H1 (cell line): ENCODE data around the gene ZNF593. TPM values are rescaled to one million over a fixed set of nuclear protein-coding genes. Genes with fewer than 3 reads are reported as not detected.
A peak's percentile ranks its signal among the peaks of the same experiment; 100 is the strongest.

Experiments used
- CHD2 ChIP-seq: IDR thresholded peaks from 2 replicates; pipeline ENCODE4 v1.6.1; 2012; ENCODE audit warnings: low read length, improper control_type of control experiment
- CREB1 ChIP-seq: IDR thresholded peaks from 2 replicates; pipeline ENCODE4 v1.6.1; 2012; ENCODE audit warnings: inconsistent platforms
- HDAC2 ChIP-seq, 2 experiments: fragments of 300-600 bp in 1 of 2; sonication (generic) in 1 of 2; IDR thresholded peaks; 2 replicates each; pipeline ENCODE4 v1.6.1; 2011 to 2012; ENCODE audit warnings: low read depth in 2 of 2, low read length in 2 of 2, mild to moderate bottlenecking in 2 of 2, moderate library complexity in 2 of 2, borderline replicate concordance in 1 of 2, inconsistent platforms in 1 of 2
- JUND ChIP-seq: IDR thresholded peaks from 2 replicates; pipeline ENCODE4 v1.6.1; 2011; ENCODE audit warnings: mild to moderate bottlenecking, improper control_type of control experiment, low read length
- SIRT6 ChIP-seq: IDR thresholded peaks from one replicate; pipeline ENCODE4 v1.7.1; 2012; ENCODE audit warnings: low read length, inconsistent platforms
- SIX5 ChIP-seq: IDR thresholded peaks from 2 replicates; pipeline ENCODE4 v1.6.1; 2011; ENCODE audit warnings: mild to moderate bottlenecking, low read depth, low read length
- SP4 ChIP-seq: IDR thresholded peaks from 2 replicates; pipeline ENCODE4 v1.6.1; 2012; ENCODE audit warnings: low read length, inconsistent platforms
- SRF ChIP-seq: IDR thresholded peaks from 2 replicates; pipeline ENCODE4 v1.6.1; 2011; ENCODE audit warnings: mild to moderate bottlenecking, low read depth, low read length, moderate library complexity
- TAF7 ChIP-seq: optimal IDR thresholded peaks from 2 replicates; pipeline ENCODE3; 2011; ENCODE audit warnings: low read depth, mild to moderate bottlenecking, inconsistent platforms, low read length, moderate library complexity, borderline replicate concordance
- TEAD4 ChIP-seq: IDR thresholded peaks from 2 replicates; pipeline ENCODE4 v1.6.1; 2012; ENCODE audit warnings: low read depth, low read length, inconsistent platforms, mixed read lengths
- polyA plus RNA-seq, 7 experiments: library from polyadenylated mRNA; depleted of rRNA in 3 of 7; stranded (reverse) in 5 of 7; unstranded in 2 of 7; fragments of >200 nt in 5 of 7; fragments of 200-250 nt in 2 of 7; gene quantifications; 1 replicate in 5 of 7; 2 replicates in 1 of 7; 4 replicates in 1 of 7; pipeline versions ENCODE4 v1.2.1 to v1.2.3, GENCODE V29; 2011 to 2013; ENCODE audit warnings: missing spikeins in 2 of 7, mixed read lengths in 2 of 7
- total RNA-seq: library from RNA; stranded (reverse); fragmentation: NEBNext Ultra II Directional; extraction: Animal tissue kit (Norgen Biotek cat#: 25700); gene quantifications from 2 replicates; pipeline ENCODE4 v1.2.1, GENCODE V29; 2021

ZNF593 gene
- total and polyA plus RNA-seq, 2 of the 8 experiments (the other 6 are each of a cell fraction or from before 2014, with no cell fraction given): 38.2 to 68.0 TPM

DNA sequence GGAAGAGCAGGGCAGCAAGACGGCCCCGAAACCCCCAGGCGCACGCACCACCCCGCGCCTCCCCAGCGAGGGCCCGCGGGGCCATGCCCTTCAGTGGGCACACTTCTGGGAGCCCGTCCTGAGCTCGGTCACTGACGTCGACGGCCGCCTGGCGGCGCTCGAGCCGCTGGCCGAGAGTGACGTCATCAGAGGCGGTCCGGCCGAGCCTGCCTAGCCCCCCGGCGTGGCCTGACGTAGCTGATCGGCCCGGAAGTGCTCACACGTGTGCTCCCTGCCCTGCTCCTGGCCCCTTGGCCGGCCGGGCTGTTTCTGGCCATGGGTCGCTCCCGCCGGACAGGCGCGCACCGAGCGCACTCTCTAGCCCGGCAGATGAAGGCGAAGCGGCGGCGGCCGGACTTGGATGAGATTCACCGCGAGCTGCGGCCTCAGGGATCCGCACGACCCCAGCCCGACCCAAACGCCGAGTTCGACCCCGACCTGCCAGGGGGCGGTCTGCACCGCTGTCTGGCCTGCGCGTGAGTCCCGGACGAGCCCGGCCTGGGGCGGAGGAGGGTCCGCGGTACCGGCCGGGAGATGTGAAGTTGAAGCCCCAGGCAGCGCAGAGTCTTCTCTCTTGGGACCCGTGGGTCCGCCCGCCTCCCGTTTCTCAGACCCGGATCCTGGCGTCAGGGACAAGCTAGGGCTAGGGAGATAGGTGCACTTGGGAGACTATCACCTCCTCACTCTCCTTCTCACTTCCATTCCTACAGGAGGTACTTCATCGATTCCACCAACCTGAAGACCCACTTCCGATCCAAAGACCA lies at the start of gene ZNF593 (continued):
- TF ChIP-seq CREB1: peak; percentile 100
- no peak for TF ChIP-seq TEAD4
- TF ChIP-seq SIRT6: no peak
- peak; percentile 68 for TF ChIP-seq TAF7
- TF ChIP-seq SRF: peak; percentile 64
- peak in 1 of 2 experiments; percentile 69; a peak in 1 of 4 replicates for TF ChIP-seq HDAC2 (IDR thresholded peaks at IDR 0.05; ENCODE audit: borderline replicate concordance in 1 of 2, low read depth in 2 of 2, low read length in 2 of 2)
- TF ChIP-seq SP4: peak; percentile 85
- 0 out of 2 replicates have a peak, but pooled peaks have one; percentile 18 for TF ChIP-seq CHD2
- no peak for TF ChIP-seq SIX5
- TF ChIP-seq JUND: peak; percentile 99
